Measurements from ENCODE around the gene KIRREL2. TPM values are rescaled to one million over a fixed set of nuclear protein-coding genes. Genes with fewer than 3 reads are reported as not detected.

KIRREL2 gene
- total RNA-seq (2022): not detected in 2 replicates
- Bru-seq, nascent RNA: not detected
- BruChase-seq, experiment 1, labeled RNA remaining after a 6-hour chase: not detected
- BruChase-seq, experiment 2, labeled RNA remaining after a 2-hour chase: not detected
- long read RNA-seq: 0 reads

- Mint-ChIP-seq H3K9me3 (ENCODE audit: unreplicated experiment) (no peaks in the 10 kb centered on the region), H3K4me3 (ENCODE audit: unreplicated experiment) (peak within 1 kb of the TSS; percentile 47), H3K27ac (ENCODE audit: low read depth, unreplicated experiment) (no peak within 1 kb of the TSS), H3K4me1 (ENCODE audit: insufficient read depth, unreplicated experiment) (no peaks in the 10 kb centered on the region), H3K27me3 (ENCODE audit: insufficient read depth, unreplicated experiment) (peaks cover 44% of the 10 kb centered on the region), H3K36me3 (ENCODE audit: insufficient read depth, unreplicated experiment) (no peaks in the 10 kb centered on the region)
- intact Hi-C loops (cut with micrococcal nuclease): no loop called here
- TF ChIP-seq, protein P1, sequence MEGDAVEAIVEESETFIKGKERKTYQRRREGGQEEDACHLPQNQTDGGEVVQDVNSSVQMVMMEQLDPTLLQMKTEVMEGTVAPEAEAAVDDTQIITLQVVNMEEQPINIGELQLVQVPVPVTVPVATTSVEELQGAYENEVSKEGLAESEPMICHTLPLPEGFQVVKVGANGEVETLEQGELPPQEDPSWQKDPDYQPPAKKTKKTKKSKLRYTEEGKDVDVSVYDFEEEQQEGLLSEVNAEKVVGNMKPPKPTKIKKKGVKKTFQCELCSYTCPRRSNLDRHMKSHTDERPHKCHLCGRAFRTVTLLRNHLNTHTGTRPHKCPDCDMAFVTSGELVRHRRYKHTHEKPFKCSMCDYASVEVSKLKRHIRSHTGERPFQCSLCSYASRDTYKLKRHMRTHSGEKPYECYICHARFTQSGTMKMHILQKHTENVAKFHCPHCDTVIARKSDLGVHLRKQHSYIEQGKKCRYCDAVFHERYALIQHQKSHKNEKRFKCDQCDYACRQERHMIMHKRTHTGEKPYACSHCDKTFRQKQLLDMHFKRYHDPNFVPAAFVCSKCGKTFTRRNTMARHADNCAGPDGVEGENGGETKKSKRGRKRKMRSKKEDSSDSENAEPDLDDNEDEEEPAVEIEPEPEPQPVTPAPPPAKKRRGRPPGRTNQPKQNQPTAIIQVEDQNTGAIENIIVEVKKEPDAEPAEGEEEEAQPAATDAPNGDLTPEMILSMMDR (IDR thresholded peaks at IDR 0.05; ENCODE audit: unreplicated experiment): no peak
- BruUV-seq (replicated peaks): no TSS peak
- CTCF ChIA-PET: no interaction called here
- no peak for DNase-seq (ENCODE audit: unreplicated experiment)
- POLR2A ChIA-PET: interaction anchor here (0.9 to 1.3 kb wide), 2 partner anchors 12 to 23 kb away, joined by 3 read pairs; partner anchors contain the start of gene APLP1
Observed at GRCh38 chr19:35856546-35857149, at the start of gene KIRREL2. Gene KIRREL2 (plus strand): TSS chr19:35856911. CDS start chr19:35857120, 209 bp downstream.

DNA sequence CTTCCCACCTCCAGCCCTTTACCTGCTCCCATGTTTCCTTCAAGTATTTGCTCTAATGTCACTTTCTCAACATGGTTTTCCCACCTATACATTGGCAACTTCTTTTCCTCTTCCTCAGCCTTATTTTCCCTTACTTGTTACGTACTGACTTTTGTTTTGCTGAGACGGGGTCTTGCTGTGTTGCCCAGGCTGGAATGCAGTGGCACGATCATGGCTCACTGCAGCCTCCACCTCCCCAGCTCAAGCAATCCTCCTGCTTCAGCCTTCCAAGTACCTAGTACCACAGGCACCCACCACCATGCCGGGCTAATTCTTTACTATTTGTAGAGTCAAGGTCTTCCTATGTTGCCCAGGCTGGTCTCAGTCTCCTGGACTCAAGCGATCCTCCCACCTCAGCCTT is 49.1 kb upstream of the KIRREL2 start:
- CTCF ChIA-PET: no interaction called here
- POLR2A ChIA-PET: no interaction called here
- no TSS peak for BruUV-seq (replicated peaks)
- Mint-ChIP-seq H3K36me3 (ENCODE audit: insufficient read depth, unreplicated experiment) (peaks cover 2% of the 10 kb centered on the region), H3K9me3 (ENCODE audit: unreplicated experiment) (no peaks in the 10 kb centered on the region), H3K27ac (ENCODE audit: low read depth, unreplicated experiment) (no peak overlapping the region), H3K4me3 (ENCODE audit: unreplicated experiment) (no peak overlapping the region), H3K27me3 (ENCODE audit: insufficient read depth, unreplicated experiment) (peaks cover 53% of the 10 kb centered on the region), H3K4me1 (ENCODE audit: insufficient read depth, unreplicated experiment) (no peaks in the 10 kb centered on the region)
- no peak for DNase-seq (ENCODE audit: unreplicated experiment)
- intact Hi-C loops (cut with micrococcal nuclease): no loop called here
- TF ChIP-seq, protein P1 (IDR thresholded peaks at IDR 0.05; ENCODE audit: unreplicated experiment): no peak

DNA sequence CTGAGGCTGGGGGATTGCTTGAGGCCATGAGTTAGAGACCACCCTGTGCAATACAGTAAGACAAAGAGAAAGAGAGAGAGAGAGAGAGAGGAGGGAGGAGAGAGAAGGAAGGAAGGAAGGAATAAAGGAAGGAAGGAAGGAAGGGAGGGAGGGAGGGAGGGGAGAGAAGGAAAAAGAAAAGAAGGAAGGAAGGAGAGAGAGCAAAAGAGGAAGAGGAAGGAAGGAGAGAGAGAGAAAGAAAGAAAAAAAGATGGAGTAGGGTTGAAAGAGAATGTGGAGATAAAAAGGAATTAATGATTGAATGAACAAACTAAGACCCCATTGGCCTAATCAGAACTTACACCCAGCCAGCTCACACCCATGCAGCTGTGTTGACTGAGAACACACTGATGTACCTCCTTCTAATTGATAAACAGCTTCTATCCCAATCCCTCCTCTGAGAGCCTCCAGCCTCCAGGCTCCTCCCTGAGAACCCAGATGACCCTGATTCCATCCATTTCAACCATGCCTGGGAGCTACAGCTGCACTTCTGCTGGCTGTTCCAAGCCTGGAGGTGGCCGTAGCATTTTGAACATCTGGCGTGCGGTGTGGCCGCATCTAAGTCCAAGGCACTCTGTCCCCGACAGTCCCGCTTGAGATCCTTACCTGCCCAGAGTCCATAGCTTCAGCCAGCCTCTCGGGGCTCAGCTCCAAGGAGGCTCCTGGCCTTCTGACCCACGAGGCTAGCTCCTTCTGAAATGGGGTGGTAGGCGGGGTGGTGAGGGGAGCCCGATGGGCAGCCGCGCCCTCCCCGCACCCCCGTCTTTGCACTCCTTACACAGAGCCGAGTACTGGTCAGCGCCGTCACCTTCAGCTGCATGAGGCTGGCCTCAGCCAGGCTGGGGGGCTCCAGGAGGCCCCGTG is 45.1 kb upstream of the KIRREL2 start:
- H3K4me1 Mint-ChIP-seq (ENCODE audit: insufficient read depth, unreplicated experiment): no peaks in the 10 kb centered on the region
- H3K27me3 Mint-ChIP-seq (ENCODE audit: insufficient read depth, unreplicated experiment): peaks cover 37% of the 10 kb centered on the region
- no peak overlapping the region for H3K27ac Mint-ChIP-seq (ENCODE audit: low read depth, unreplicated experiment)
- no peak for DNase-seq (ENCODE audit: unreplicated experiment)
- ChIA-PET POLR2A (no interaction called here), CTCF (no interaction called here)
- H3K4me3 Mint-ChIP-seq (ENCODE audit: unreplicated experiment): no peak overlapping the region
- intact Hi-C loops (cut with micrococcal nuclease): no loop called here
- no TSS peak for BruUV-seq (replicated peaks)
- H3K9me3 Mint-ChIP-seq (ENCODE audit: unreplicated experiment): no peaks in the 10 kb centered on the region
- peaks cover 4% of the 10 kb centered on the region for H3K36me3 Mint-ChIP-seq (ENCODE audit: insufficient read depth, unreplicated experiment)
- TF ChIP-seq, protein P1 (IDR thresholded peaks at IDR 0.05; ENCODE audit: unreplicated experiment): no peak
